SH-SY5Y (cell line): Measurements from ENCODE around the gene ZBTB8A.

Experiments
- GATA2 ChIP-seq: IDR thresholded peaks from 2 replicates; pipeline ENCODE4 v1.6.1; 2011; ENCODE audit warnings: mild to moderate bottlenecking, low read depth, low read length
- GATA3 ChIP-seq: IDR thresholded peaks from 2 replicates; pipeline ENCODE4 v1.6.1; 2011; ENCODE audit warnings: low read depth, mild to moderate bottlenecking, low read length, moderate library complexity

DNA sequence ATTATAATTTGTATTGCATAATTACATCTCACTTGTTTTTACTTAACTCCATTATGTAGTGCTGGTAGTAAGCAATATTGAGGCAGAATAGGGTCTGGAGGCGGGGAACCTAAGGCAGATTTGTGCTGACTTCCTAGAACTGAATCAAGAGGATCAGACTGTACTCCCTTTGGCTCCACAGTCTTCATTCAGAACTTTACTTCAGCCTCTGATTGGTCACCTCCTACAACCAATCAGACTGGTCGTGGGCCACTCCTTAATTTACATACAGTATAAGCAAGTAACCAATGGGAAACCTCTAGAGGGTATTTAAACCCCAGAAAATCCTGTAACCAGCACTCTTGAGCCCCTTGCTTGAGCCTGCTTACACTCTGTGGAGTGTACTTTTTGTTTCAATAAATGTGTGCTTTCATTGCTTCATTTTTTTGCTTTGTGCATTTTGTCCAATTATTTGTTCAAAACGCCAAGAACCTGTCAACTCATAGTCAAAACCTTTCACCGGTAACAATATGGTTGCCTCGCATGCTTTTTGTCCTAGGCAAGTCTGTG lies 79.5 kb downstream of the ZBTB8A start:
- TF ChIP-seq GATA3 (no peak), GATA2 (no peak)
